ENCODE measurements around the gene TAF15.

TAF15 gene

DNA sequence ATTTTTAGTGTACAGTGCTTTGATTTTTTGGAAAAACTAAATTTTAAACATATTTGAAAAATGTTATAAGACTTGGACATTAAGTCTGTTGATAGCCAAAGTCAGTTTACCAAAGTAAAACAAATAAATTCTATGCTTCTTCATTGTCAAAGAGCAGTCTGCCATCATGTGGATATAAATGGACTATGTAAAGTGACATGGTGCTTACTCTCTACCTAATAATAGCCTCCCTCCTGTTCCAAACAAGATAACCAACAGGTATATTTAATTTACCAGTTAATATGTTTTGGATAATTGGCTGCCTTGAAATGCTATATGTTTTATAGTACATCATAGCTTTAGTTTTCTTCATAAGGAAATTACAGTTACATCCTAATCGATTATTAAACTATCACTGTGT, 15.9 kb downstream of the TAF15 start:
- DNase-seq = no peak

DNA sequence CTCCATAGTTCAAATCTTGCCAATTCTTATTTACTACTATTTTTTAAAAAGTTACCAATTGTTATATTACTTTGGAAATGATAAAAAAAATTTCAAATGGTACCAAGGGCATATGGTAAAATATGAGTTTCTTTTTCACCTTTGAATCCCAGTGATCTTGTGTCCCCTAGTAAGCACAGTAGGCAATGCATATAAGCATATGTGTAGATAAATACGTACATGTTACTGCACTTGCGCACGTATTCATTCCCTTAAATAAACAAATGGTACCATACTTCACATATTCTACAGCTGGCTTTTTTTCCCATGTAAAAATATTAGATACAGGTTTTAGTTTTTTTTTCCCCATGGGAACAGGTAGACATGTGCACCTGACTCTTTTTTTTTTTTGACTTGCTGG, 31.8 kb downstream of the TAF15 start:
- no peak for DNase-seq

DNA sequence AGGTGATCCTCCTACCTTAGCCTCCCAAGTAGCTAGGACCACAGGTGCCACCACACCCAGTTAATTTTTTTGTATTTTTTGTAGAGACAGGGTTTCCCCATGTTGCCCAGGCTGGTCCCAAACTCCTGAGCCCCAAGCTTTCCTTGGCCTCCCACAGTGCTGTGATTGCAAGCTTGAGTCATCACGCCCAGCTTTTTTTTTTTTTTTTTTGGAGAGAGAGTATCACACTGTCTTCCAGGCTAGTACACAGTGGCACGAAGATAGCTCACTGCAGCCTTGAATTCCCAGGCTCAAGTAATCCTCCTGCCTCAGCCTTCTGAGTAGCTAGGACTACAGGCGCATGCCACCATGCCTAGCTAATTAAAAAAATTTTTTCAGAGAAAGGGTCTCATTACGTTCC, 32.2 kb downstream of the TAF15 start:
- DNase-seq = no peak

DNA sequence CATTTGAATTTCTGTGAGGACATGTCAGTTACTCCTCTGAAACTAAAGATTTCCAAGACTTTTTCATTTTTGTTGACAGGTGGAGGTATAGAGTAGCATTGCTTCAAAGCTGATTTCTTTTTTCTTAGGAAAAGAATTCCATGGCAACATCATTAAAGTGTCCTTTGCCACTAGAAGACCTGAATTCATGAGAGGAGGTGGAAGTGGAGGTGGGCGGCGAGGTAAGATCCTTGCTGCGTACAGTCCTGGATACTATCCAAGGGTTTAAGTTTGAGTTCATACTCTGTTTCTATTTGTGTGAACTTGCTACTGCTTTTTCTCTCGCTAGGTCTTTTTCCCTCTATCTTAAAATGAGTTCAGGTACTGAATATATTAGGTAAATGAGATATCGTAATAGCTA, 33.0 kb downstream of the TAF15 start:
- no peak for DNase-seq

DNA sequence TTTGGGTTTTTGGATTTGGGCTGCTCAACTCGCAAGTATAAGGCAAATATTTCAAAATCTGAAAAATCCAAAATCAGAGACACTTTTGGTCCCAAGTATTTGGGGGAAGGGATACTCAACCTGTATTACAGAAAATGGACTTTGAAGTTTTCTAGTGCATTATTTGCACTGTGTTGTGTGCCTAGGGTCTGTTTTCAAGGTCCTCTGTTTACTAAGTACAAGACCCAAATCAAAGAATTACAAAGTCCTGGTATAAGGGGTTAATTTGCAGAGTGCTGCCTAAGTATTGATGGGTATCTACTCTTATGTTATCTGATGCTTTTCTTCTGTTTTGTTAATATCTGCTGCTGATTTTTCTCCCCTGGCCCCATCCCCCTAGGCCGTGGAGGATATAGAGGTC, 34.4 kb downstream of the TAF15 start:
- no peak for DNase-seq

DNA sequence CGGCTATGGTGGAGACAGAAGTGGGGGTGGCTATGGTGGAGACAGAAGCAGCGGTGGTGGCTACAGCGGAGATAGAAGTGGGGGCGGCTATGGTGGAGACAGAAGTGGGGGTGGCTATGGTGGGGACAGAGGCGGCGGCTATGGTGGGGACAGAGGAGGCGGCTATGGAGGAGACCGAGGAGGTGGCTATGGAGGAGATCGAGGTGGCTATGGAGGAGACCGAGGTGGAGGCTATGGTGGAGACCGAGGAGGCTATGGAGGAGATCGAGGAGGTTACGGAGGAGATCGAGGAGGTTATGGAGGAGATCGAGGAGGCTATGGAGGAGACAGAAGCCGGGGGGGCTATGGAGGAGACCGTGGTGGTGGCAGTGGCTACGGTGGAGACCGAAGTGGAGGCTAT, 35.3 kb downstream of the TAF15 start:
- no peak for DNase-seq

DNA sequence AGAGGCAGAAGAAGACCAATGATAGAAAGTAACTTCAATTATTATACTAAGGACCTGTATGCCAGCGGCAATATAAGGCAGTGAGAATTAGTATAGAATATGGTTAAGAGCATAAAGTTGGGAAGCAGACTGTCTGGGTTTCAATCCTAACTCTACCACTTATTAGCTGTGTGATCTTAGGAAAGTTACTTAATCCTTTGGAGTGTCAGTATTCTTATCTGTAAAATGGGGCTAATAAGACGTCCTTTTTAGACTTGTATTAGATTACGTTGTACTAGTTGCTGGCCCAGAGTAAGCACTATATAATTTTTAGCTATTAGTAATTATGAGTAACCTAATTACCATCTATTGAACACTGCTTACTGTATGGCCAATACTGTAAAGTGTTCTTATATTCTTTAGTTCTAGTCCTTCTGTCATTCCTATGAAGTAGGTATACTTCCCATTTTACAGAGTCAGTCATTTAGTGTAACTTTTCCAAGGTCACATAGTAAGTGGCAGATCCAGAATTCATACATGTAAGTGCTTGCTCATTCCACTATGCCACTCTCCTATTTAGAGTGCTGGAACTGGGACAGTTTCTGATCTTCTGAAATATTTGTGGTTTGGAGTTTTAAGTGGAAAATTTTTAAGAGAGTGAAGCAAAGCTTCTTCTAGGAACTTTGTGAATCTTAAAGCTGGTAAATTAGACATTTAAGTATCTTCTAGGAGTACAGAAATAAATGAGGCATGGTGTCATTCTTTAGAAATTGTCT, 36.9 kb downstream of the TAF15 start:
- DNase-seq = no peak

DNA sequence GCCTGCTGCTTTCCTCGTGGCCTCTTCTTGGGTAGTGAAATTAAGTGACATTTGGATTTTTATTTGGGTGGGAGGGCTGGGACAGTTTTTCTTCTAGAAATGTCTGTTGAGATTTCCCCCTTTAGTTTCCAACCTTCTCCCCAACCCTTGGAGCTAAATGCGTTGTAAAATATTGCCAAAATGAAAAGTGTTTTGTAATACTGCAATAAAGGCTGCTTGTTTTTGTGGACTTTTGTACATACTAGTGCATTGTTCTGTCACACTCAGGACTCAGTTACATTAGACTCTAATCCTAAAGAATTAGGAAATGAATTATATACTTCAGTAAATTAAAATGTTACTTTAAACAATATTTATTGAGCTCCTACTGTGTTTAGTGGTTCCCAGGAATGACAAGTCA, 37.7 kb downstream of the TAF15 start:
- DNase-seq = no peak

DNA sequence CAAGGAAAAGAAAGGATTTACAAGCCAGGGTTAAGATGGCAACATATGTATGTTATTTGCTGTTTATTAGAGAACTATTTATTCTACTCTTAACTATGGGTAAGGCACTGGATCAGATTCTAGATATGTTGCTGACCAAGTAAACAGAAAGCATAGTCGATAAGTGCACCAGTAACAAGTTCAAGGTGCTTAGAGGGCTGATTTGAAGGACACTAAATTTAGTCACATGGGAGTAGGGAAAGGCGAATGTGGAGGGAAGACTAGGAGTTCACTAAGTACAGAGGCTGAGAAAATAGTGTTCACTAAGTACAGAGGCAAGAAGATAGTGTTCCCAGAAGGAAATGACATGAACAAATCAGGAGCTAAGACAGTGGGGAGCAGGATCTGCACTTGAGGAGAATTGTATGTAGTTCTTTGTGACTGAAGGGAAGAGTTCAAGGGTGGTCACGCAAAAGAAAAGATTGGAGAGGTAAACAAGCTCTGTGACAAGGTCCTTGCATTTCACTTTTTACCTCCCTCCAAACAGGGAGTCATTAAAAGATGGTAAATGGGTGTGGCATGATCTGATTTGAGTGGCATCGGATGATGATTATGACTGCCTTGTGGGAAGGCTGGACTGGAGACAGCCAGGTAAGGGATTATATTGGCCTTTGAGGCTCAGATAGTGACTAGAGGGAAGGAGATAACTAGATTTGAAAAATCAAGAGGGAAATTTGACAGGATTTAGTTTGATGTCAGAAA, 38.5 kb downstream of the TAF15 start:
- no peak for DNase-seq

DNA sequence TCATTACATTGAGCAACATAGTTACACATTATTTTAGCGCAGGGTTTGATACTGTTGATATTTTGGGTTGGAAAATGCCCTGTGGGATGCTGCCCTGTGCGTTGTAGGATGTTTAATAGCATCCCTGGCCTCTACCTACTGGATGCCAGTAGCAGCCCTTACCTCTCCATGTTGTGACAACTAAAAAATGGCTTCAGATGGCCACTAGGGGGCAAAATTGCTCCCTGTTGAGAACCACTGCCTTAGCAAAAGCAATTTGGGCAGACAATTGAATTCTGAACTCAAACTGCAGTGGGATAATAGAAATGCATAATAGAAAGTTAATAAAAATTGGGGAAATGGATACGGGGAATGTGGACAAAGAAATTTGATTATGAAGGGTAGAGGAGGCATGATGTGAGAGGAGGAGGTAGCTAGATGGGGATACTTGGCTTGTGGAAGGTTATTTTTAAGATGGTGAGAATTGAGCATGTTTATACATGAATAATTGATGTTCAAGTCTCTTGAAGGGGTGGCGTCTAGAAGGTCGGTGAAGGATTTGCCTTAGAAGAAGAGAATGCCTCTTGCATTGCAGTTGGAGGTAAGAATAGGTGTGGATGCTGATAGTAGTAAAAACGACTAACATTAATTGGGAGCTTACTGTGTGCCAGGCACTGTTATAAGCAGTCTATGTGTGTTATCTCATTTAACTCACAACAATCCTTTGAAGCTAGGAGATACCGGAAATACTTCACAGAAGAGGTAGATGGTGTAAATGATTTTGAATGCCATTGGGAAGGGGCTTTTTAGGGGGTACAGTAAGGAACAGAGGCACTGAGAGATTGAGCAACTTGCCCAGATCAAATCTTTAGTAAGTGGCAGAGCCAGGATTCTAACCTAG, 40.4 kb downstream of the TAF15 start:
- DNase-seq = peak; percentile 10

DNA sequence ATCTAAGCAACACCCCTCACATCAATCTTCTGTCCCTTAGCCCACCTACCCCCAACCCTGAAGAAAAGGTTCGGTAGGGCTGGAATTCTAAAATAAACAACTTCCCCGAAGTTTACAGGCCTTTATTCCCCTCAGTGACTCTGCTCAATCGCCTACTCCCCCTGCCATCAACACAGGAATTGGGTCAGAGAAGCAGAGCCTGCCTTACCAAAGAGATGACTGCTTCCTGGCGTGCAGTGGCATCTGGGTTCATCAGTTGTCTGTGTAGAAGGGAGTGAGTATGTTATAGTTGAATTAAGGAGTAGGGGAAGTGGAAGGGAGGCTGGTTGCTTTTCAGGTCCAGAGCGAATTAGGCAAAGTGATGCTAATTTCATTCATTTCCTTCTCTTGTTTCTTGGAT, 46.7 kb downstream of the TAF15 start:
- DNase-seq = no peak

DNA sequence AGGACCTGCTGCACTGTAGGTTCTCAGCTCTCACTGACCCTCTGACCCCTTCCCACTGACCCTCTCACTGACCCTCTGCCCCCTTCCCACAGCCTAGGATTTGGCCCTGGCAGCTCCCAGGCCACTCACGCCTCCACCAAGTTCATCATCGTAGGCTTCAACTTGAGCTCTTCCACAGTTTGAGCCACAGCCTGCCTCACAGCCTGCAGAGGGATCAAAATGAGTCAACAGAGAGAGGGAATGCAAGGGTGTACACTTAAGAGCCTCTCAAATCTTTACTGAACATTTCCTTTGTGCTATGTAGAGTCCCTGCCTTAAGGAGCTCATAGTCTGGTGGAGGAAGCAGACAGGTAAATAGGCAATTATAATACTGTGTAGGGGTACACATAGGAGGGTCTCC, 47.3 kb downstream of the TAF15 start:
- no peak for DNase-seq

DNA sequence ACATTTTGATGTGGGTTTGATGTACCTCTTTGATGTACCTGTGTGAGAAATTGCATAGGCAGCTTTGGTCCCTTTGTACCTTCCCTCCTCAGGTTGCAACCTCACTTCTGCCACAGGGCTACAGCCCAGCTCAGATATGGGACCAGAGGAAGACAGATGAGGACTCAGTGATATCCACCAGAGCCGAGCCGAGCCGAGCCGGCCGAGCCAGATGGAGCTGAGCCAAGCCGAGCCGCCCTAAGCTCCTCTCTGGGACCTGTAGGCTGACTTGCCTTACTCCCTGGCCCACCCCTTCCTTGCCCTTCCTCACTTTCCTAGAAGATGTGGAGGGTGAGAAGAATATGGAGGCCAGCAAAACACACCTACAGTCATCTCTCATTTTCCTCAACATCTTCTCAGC, 55.6 kb downstream of the TAF15 start:
- no peak for DNase-seq

DNA sequence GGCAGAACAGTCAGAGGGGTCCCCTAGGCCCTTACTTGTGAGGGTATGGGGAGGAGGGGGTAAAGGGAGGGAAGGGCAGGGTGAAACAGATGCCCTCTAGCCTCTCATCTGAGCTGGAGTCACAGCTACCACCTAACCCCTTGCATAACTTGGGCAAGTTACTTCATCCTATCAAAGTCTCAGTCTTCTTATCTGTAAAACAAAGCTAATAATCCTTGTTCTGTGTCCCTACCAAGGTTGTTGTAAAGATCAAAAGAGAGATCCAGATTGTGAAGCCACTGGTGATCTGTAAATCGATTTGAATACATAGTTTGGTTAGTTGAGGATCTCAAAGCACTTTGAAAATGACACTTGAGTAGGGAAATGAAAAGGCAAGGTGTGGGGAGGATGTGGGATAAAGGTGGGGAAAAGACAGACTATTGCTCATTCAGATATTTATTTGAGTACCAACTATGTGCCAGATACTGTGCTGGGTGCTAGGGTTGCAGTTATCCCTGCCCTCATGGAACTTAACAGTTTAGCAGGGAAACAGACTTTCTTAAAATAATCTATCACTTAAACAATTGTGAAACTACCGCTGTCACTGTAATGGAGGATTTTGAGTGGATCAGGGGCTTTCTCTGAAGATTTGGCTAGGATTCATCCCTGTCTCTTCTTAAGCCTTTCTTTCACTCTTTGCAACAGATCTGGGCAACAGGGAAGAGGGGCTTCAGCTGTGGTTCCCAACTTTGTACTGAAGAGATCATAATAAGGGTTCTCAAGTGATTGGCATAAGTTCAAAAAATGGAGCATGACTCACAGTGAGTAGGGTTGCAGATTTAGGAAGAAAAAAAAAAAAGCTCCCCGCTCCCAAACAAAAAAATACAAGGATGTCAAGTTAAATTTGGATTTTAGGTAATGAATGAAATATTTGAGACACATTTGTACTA, 56.4 kb downstream of the TAF15 start:
- DNase-seq = no peak

DNA sequence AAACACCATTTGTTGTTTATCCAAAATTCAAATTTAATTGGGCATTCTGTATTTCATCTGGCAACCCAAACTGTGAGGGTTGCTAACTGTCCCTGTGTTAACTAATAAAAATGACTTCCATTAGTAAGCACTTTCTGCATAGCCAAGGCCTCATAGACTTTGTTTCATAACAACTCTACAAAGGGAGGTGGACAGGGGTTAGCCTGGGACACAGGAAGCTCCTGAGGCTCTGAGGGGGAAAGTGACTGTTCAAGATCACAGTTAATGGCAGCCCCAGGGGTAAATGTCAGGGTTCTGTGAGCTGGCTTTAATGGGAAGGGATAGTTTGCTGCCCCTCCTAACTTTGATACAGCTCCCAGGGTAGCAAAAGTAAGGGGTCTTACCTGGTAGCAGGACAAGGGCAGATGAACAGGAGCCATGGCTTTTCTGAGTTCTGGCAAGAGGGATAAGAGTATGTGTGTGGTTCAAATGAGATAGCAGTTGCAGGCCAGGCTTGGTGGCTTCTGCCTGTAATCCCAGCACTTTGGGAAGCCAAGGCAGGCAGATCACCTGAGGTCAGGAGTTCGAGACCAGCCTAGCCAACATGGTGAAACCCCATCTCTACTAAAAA, 57.2 kb downstream of the TAF15 start:
- DNase-seq = no peak

DNA sequence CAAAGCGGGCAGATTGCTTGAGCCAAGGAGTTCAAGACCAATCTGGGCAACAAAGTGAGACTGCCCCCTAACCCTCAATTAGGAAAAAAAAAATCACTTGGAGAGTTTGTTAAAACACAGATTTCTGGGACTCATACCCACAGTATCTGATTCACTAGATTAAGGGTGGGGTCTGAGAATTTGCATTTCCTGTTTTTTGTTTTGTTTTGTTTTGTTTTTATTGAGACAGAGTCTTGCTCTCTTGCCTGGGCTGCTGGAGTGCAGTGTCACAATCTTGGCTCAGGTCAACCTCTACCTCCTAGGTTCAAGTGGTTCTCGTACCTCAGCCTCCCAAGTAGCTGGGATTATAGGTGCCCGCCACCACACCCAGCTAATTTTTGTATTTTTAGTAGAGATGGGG, 58.3 kb downstream of the TAF15 start:
- DNase-seq = no peak

DNA sequence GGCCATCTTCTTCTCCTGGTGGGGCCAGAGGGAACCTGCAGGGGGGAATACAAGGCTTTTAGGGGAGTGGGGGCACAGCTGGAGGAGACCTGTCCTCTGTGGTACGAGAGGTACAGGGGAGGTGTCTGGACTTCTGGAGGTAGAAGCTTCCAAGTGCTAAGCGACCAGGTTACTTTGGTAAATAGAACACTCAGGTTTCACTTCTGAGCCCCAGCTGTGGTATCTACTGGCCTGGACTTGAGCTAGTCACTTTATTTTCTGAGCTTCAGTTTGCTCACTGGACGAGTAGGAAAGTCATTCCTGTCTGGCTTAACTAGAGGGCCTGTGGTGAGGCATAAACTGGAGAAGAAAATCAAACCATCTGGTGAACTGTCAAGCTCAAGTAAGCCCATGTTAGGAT, 59.5 kb downstream of the TAF15 start, which contains the start of gene HEATR9:
TSS of gene HEATR9 (minus strand) at position 155 of the 400 bp plus-strand sequence. CDS start at position 6, 149 bp downstream.
- DNase-seq = no peak

DNA sequence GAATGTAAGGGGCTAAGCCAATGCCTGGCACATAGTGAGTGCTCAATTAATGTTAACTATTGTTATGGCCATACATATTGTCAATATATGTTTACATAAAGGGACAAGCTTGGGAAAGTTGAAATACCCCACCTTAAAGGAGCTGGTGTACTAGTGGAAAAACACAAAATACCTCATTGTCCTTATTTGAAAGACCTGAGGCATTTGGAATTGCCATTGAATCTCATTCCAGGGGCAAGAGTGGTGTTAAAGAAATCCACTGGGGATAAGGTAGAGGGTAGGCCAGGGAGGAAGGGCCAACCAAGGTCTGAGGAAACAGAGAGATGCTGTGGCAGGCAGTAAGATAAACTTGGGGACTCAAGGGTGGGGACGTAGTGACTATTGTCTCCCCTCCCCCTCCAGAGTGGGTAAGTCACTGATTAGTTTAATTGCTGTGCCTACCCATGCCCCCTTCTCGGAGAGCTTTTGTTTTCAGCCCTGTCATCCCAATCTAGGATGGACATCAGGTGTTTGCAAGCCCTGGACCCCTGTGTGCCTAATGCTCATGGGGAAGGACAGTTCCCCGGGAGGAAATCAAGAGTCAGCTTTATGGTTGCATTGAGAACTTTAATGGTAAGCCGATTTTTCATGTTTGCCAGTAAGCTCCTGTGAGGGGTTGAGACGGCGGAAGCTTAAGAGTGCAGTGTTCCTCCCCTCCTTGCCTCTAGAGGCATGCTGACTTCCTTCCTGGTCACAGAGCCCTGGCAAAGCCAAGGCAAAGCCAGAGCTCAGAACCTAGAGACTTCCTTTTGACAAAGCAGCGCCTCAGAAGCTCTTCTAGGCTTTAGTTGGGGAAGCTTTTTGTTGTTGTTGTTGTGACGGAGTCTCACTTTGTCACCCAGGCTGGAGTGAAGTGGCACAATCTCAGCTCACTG, 61.9 kb downstream of the TAF15 start:
- no peak for DNase-seq

DNA sequence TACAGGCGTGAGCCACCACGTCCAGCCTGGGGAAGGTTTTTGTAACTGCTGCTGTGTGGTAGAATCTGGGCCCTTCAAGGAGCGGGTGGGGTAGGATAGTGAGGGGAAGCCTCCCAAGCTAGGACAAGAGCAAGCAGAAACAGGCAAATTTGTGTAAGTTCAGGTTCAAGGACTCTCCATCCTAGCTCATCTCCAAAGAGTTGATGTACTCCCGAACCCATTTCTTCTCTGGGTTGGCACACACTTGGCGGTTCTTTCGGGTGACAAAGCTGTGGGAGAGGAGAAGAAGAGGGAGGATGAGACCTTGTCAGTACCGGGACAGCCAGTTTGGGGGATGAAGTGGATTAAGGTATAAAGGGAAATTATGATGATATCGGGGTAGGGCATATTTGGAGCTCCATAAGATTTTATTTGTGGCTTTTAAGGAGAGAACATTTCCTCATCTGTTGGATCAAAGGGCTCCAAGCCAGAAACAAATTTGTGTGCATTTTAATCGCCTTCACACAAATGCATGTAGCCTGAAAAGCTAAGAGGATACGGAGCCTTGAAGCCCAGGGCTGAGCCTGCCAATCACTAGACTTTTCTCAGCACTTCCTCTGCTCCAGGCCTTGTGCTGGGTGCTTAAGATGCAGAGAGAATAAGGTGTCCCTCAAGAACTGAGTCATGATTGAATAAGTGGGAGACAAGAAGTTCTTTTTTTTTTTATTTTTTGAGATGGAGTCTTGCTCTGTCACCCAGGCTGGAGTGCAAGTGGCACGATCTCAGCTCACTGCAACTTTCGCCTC, 63.1 kb downstream of the TAF15 start:
- DNase-seq = no peak

All from NCI-H1092 (cell line).